Muscle layer of duodenum (tissue), 2 donors: Measurements from ENCODE around the gene DENND4A.

ENCODE experiments used
- H3K27ac ChIP-seq: one replicate; pipeline ENCODE4 v1.7.0; 2013; ENCODE audit warnings: mild to moderate bottlenecking, low read length
- H3K27me3 ChIP-seq: one replicate; pipeline ENCODE4 v1.7.0; 2013; ENCODE audit warnings: low read depth, mild to moderate bottlenecking, control low read depth, low read length
- H3K36me3 ChIP-seq, 2 donors: one replicate each; pipeline ENCODE4 v1.7.0; 2013; ENCODE audit warnings: low read length in 2 of 2, control low read depth in 1 of 2, mild to moderate bottlenecking in 1 of 2; ENCODE audit not compliant: insufficient read depth in 2 of 2, control insufficient read depth in 1 of 2
- H3K4me1 ChIP-seq, 2 donors: one replicate each; pipeline ENCODE4 v1.7.0; 2013; ENCODE audit warnings: low read length in 2 of 2, mild to moderate bottlenecking in 2 of 2, control low read depth in 1 of 2, moderate library complexity in 1 of 2; ENCODE audit not compliant: insufficient read depth in 2 of 2, control insufficient read depth in 1 of 2
- H3K4me3 ChIP-seq, 2 donors: one replicate each; pipeline ENCODE4 v1.7.0; 2013; ENCODE audit warnings: low read length in 2 of 2, low read depth in 1 of 2, mild to moderate bottlenecking in 1 of 2
- H3K9me3 ChIP-seq, 2 donors: one replicate each; pipeline ENCODE4 v1.7.0; 2013; ENCODE audit warnings: low read length in 2 of 2, control low read depth in 1 of 2, mild to moderate bottlenecking in 1 of 2; ENCODE audit not compliant: control insufficient read depth in 1 of 2
- donor health status: healthy.

Gene DENND4A

GRCh38 chr15:65832549-65833364 is 40.7 kb upstream of the DENND4A start:
- Histone ChIP-seq H3K9me3 (no peaks in the 10 kb centered on the region), H3K36me3 (no peaks in the 10 kb centered on the region), H3K4me3 (peak overlapping the region; percentile 14 to 48), H3K27me3 (no peaks in the 10 kb centered on the region), H3K4me1 (peaks cover 14 to 30% of the 10 kb centered on the region in 2 donors), H3K27ac (peak overlapping the region; percentile 82)

DNA sequence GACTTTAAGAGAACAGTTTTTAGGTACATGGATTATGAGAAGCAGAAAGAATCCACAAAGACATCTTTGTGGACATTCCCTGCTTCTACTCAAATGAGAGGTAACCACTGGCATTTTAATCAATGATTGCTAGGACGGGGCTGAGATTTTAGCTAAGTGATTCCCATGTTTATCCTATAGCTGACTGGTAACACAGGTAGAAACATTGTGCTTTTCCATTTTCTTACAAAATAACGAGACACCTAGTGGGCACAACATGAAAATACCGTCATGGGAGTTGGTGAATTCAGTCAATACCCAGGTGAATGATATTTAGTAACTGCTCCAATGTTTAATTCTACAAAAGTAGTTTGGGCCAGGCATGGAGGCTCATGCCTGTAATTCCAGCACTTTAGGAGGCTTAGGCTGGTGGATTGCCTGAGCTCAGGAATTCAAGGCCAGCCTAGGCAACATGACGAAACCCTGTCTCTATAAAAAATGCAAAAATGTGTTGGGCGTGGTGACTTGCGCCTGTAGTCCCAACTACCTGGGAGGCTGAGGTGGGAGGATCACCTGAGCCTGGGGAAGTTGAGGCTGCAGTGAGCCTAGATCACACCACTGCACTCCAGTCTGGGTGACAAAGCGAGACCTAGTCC is 37.2 kb upstream of the DENND4A start:
- no peaks in the 10 kb centered on the region for H3K9me3 ChIP-seq
- no peak overlapping the region for H3K4me3 ChIP-seq
- no peaks in the 10 kb centered on the region for H3K27me3 ChIP-seq
- H3K27ac ChIP-seq = peak overlapping the region; percentile 55
- peaks cover 14 to 21% of the 10 kb centered on the region in 2 donors for H3K4me1 ChIP-seq
- no peaks in the 10 kb centered on the region for H3K36me3 ChIP-seq

- H3K27ac ChIP-seq = peak overlapping the region; percentile 55
- H3K27me3 ChIP-seq = no peaks in the 10 kb centered on the region
- no peaks in the 10 kb centered on the region for H3K9me3 ChIP-seq
- no peaks in the 10 kb centered on the region for H3K36me3 ChIP-seq
- H3K4me1 ChIP-seq = peaks cover 9 to 18% of the 10 kb centered on the region in 2 donors
- no peak overlapping the region for H3K4me3 ChIP-seq
Observed at GRCh38 chr15:65828585-65828984, 36.5 kb upstream of the DENND4A start.

GRCh38 chr15:65827065-65827464 is 35.0 kb upstream of the DENND4A start:
- Histone ChIP-seq H3K4me3 (no peak overlapping the region), H3K27ac (no peak overlapping the region), H3K27me3 (no peaks in the 10 kb centered on the region), H3K9me3 (no peaks in the 10 kb centered on the region), H3K36me3 (no peaks in the 10 kb centered on the region), H3K4me1 (peaks cover 0 to 5% of the 10 kb centered on the region in 2 donors)

- Histone ChIP-seq H3K9me3 (no peaks in the 10 kb centered on the region), H3K4me3 (no peak overlapping the region), H3K27ac (no peak overlapping the region), H3K27me3 (no peaks in the 10 kb centered on the region), H3K36me3 (no peaks in the 10 kb centered on the region), H3K4me1 (peaks cover 0 to 5% of the 10 kb centered on the region in 2 donors)
Observed at GRCh38 chr15:65824941-65825544, 33.0 kb upstream of the DENND4A start.

GRCh38 chr15:65824031-65824743 is 32.1 kb upstream of the DENND4A start:
- Histone ChIP-seq H3K27me3 (no peaks in the 10 kb centered on the region), H3K4me3 (no peak overlapping the region), H3K27ac (no peak overlapping the region), H3K9me3 (no peaks in the 10 kb centered on the region), H3K4me1 (peaks cover 0 to 5% of the 10 kb centered on the region in 2 donors), H3K36me3 (no peaks in the 10 kb centered on the region)

DNA sequence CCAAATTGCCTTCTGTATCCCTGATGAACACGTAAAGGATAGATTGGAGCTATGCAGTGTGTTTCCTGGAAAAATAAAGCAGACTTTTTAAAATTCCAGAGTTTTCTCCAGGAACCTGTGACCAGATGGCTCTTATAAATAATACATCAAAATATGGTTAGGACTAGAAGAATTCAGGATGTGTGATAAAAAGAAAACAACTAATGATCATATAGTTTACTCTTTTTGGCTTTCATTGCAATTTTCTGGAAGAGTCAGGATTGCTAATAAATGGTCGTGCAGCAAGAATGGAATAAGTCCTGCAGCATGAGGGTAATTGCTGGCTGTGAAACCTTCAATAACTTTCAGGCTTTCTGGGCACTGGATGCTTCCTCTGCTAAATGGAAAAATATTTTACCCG is 30.2 kb upstream of the DENND4A start:
- H3K27ac ChIP-seq = no peak overlapping the region
- no peak overlapping the region for H3K4me3 ChIP-seq
- no peaks in the 10 kb centered on the region for H3K36me3 ChIP-seq
- no peaks in the 10 kb centered on the region for H3K9me3 ChIP-seq
- no peaks in the 10 kb centered on the region for H3K27me3 ChIP-seq
- peaks cover 0 to 5% of the 10 kb centered on the region in 2 donors for H3K4me1 ChIP-seq

DNA sequence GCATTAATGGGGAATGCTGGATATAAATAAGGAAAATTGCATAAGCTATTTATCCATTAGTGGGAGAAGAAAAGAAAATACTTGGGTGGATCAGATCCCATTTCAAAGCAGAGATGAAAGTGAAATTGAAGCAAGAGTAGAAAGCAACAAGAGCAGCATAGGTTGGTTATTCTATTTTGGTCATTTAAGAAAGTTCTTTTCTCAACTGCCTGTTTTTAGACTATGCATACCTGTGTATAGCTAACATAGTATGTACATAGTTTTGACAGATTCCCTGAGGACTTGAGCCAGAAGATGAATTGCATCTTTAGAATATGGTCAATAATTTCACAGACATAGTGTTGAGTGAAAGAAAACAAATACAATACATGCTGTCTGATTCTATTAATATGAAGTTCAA is 29.0 kb upstream of the DENND4A start:
- H3K27me3 ChIP-seq = no peaks in the 10 kb centered on the region
- no peaks in the 10 kb centered on the region for H3K36me3 ChIP-seq
- H3K9me3 ChIP-seq = no peaks in the 10 kb centered on the region
- H3K4me3 ChIP-seq = no peak overlapping the region
- H3K4me1 ChIP-seq = peaks cover 0 to 5% of the 10 kb centered on the region in 2 donors
- no peak overlapping the region for H3K27ac ChIP-seq

GRCh38 chr15:65819563-65819960 is 27.5 kb upstream of the DENND4A start:
- Histone ChIP-seq H3K4me1 (peaks cover 0 to 5% of the 10 kb centered on the region in 2 donors), H3K36me3 (no peaks in the 10 kb centered on the region), H3K27ac (peak overlapping the region; percentile 29), H3K27me3 (no peaks in the 10 kb centered on the region), H3K9me3 (no peaks in the 10 kb centered on the region), H3K4me3 (no peak overlapping the region)

- Histone ChIP-seq H3K9me3 (no peaks in the 10 kb centered on the region), H3K27me3 (no peaks in the 10 kb centered on the region), H3K36me3 (no peaks in the 10 kb centered on the region), H3K27ac (peak overlapping the region; percentile 56), H3K4me1 (peaks cover 0 to 2% of the 10 kb centered on the region in 2 donors), H3K4me3 (no peak overlapping the region)
Observed at GRCh38 chr15:65818927-65819562, 27.0 kb upstream of the DENND4A start.
